ENCODE data around the gene SCAMP4. TPM values are rescaled to one million over a fixed set of nuclear protein-coding genes. Genes with fewer than 3 reads are reported as not detected.

The SCAMP4 gene
- total and polyA plus RNA-seq, 9 of the 15 experiments (the other 6 are each of a cell fraction or from before 2014, with no cell fraction given), result 0.81 to 45.9 (median 12.8) TPM

GRCh38 chr19:1932395-1932794 is 27.2 kb downstream of the SCAMP4 start:
- Histone ChIP-seq H3K36me3 (ENCODE audit: control insufficient read depth, insufficient read depth, low read length) (no peaks in the 10 kb centered on the region), H3K4me3 (no peak overlapping the region), H2AFZ (ENCODE audit: low read depth, low read length) (no peak overlapping the region), H3K79me2 (ENCODE audit: control insufficient read depth, insufficient read depth, low read length) (no peaks in the 10 kb centered on the region), H3K27me3 (ENCODE audit: control insufficient read depth in 2 of 2, insufficient read depth in 2 of 2, low read length in 2 of 2) (no peaks in the 10 kb centered on the region), H3K9me3 (replicated peaks; ENCODE audit: control insufficient read depth, insufficient read depth, low read depth, low read length) (peaks cover 7% of the 10 kb centered on the region; the same call in 1 of the 2 replicates), H3K27ac (ENCODE audit: extremely low read depth, low read depth, low read length) (no peak overlapping the region), H3K9me1 (ENCODE audit: control insufficient read depth, insufficient read depth, low read length) (no peaks in the 10 kb centered on the region), H3K4me2 (ENCODE audit: insufficient read depth, low read length) (no peak overlapping the region), H3K4me1 (replicated peaks in 1 of 2; ENCODE audit: control insufficient read depth in 2 of 2, insufficient read depth in 2 of 2, low read length in 2 of 2) (peaks cover 6 to 38% of the 10 kb centered on the region in 2 experiments; a peak in 3 of 5 replicates), H4K20me1 (replicated peaks; ENCODE audit: control insufficient read depth, insufficient read depth, low read length) (no peaks in the 10 kb centered on the region), H3K9ac (ENCODE audit: insufficient read depth in 1 of 2, low read depth in 2 of 2, low read length in 2 of 2) (no peak overlapping the region)
- TF ChIP-seq GTF2B (IDR thresholded peaks at IDR 0.05; ENCODE audit: extremely low read depth, insufficient read length) (no peak), GABPB1 (CRISPR knock-in tag; IDR thresholded peaks at IDR 0.05) (no peak), ZNF830 (CRISPR knock-in tag; IDR thresholded peaks at IDR 0.05) (no peak), NCOA4 (IDR thresholded peaks at IDR 0.05; ENCODE audit: partially characterized antibody) (no peak)
- ATAC-seq, result no peak
- ChIA-PET CTCF (ENCODE audit: low intra/inter-chr PET ratio) (no interaction called here), POLR2A (interaction anchor here (1.6 kb wide), 1 partner anchor 16 kb away, joined by 4 read pairs; no protein-coding TSS in a partner anchor)
- in situ Hi-C loops (cut with MboI), result no loop called here
- 29% methylated on average over 7 of the region's 8 CpGs for WGBS (ENCODE audit: insufficient coverage, low coverage, missing lambda C conversion rate)
- intact Hi-C loops (cut with micrococcal nuclease), result no loop called here
- FAIRE-seq, result no peak
- BruUV-seq (replicated peaks), result no TSS peak
- no peak for DNase-seq (ENCODE audit: extremely low read depth in 1 of 4, low spot score in 3 of 4)

GRCh38 chr19:1933244-1933643 is 28.0 kb downstream of the SCAMP4 start:
- no peaks in the 10 kb centered on the region for H3K79me2 ChIP-seq (ENCODE audit: control insufficient read depth, insufficient read depth, low read length)
- whole genome bisulfite sequencing (ENCODE audit: insufficient coverage, low coverage, missing lambda C conversion rate), result 8% methylated on average over 4 of the region's 7 CpGs
- FAIRE-seq, result no peak

More at GRCh38 chr19:1933244-1933643, 28.0 kb downstream of the SCAMP4 start:
- H3K27ac ChIP-seq (ENCODE audit: extremely low read depth, low read depth, low read length), result no peak overlapping the region
- BruUV-seq (replicated peaks), result no TSS peak
- H3K36me3 ChIP-seq (ENCODE audit: control insufficient read depth, insufficient read depth, low read length), result no peaks in the 10 kb centered on the region
- H3K4me2 ChIP-seq (ENCODE audit: insufficient read depth, low read length), result no peak overlapping the region
- H4K20me1 ChIP-seq (replicated peaks; ENCODE audit: control insufficient read depth, insufficient read depth, low read length), result no peaks in the 10 kb centered on the region
- ChIA-PET POLR2A (interaction anchor here (1.6 kb wide), 1 partner anchor 17 kb away, joined by 4 read pairs; no protein-coding TSS in a partner anchor), CTCF (ENCODE audit: low intra/inter-chr PET ratio) (no interaction called here)
- H3K27me3 ChIP-seq (ENCODE audit: control insufficient read depth in 2 of 2, insufficient read depth in 2 of 2, low read length in 2 of 2), result no peaks in the 10 kb centered on the region
- H3K9me1 ChIP-seq (ENCODE audit: control insufficient read depth, insufficient read depth, low read length), result no peaks in the 10 kb centered on the region
- TF ChIP-seq SMARCA5 (IDR thresholded peaks at IDR 0.05), result no peak
- no peak for TF ChIP-seq ZNF57 (CRISPR knock-in tag; IDR thresholded peaks at IDR 0.05)
- no peak for TF ChIP-seq DEAF1 (CRISPR knock-in tag; IDR thresholded peaks at IDR 0.05)
- no peak for TF ChIP-seq ZNF444 (CRISPR knock-in tag; IDR thresholded peaks at IDR 0.05)
- TF ChIP-seq VEZF1 (CRISPR knock-in tag; IDR thresholded peaks at IDR 0.05), result no peak
- TF ChIP-seq KDM5B (IDR thresholded peaks at IDR 0.05; ENCODE audit: insufficient replicate concordance, low read depth, low read length), result no peak
- TF ChIP-seq ATF1 (CRISPR knock-in tag; IDR thresholded peaks at IDR 0.05), result no peak
- no peak for TF ChIP-seq ATF1 (tag; IDR thresholded peaks at IDR 0.05)
- TF ChIP-seq TBP (optimal IDR thresholded peaks at IDR 0.05; ENCODE audit: low read depth, low read length), result no peak
- H2AFZ ChIP-seq (ENCODE audit: low read depth, low read length), result no peak overlapping the region
- H3K4me1 ChIP-seq (replicated peaks in 1 of 2; ENCODE audit: control insufficient read depth in 2 of 2, insufficient read depth in 2 of 2, low read length in 2 of 2), result peaks cover 13 to 41% of the 10 kb centered on the region in 2 experiments; a peak in 4 of 5 replicates
- in situ Hi-C loops (cut with MboI), result no loop called here
- no peak overlapping the region for H3K4me3 ChIP-seq
- peak overlapping the region in 1 of 2 experiments; percentile 13; a peak in 1 of 4 replicates for H3K9ac ChIP-seq (ENCODE audit: insufficient read depth in 1 of 2, low read depth in 2 of 2, low read length in 2 of 2)
- H3K9me3 ChIP-seq (replicated peaks; ENCODE audit: control insufficient read depth, insufficient read depth, low read depth, low read length), result peaks cover 2% of the 10 kb centered on the region; the same call in 1 of the 2 replicates
- no peak for ATAC-seq
- intact Hi-C loops (cut with micrococcal nuclease), result no loop called here
- no peak for DNase-seq (ENCODE audit: extremely low read depth in 1 of 4, low spot score in 3 of 4)

All from K562 (cell line).